Cerebellar cortex (tissue), 1 donor: ENCODE measurements around the gene GPBP1L1.
"Not testable (repeated sequence)": the region's sequence is repeated elsewhere in the genome, so short reads cannot be mapped to it uniquely, and the experiment has no call there.

Experiments used
- DNase-seq: peaks from one replicate; pipeline ENCODE4 v3.0.0-alpha.2; 2015; ENCODE audit warnings: low spot score

Gene GPBP1L1

GRCh38 chr1:45635211-45635610 lies 51.1 kb downstream of the GPBP1L1 start:
- no peak for DNase-seq

DNA sequence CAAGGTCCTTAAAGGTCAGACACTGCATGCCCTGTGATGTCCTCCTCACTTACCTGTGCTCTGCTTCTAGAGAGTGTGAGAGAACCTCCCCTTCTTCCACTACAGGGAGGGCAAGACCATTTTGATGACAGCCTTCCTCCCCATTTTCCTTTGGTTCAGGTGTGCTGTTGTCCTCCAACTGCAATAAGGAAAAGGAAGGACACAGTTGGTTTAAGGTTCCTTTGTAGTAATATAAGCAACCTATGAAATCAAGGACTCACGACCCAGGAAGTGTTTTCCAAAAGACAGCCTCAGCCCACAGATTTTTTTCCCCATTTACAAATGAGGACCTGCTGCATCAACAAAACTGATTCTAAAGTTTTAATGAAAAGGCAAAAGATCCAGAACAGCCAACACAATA lies 55.9 kb downstream of the GPBP1L1 start:
- no peak for DNase-seq

DNA sequence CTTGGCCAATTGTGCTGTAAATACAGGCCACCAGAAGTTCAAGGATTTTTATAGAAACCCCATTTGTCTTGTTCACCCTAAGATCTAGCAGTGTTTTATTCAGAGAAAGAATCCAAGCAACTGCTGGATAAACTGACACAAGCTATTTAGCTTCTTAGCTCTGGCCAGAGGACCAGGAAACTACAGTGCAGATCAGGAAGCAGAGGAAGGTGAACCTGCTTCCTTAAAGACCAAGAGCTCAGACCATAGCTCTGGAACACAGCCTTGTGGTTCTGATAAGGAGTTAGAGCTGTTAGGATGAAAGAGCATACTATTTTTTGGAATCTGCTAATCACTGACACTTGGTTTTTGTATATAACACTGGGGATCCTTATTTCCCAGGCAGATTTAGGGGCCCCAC lies 57.3 kb downstream of the GPBP1L1 start:
- DNase-seq, result no peak

DNA sequence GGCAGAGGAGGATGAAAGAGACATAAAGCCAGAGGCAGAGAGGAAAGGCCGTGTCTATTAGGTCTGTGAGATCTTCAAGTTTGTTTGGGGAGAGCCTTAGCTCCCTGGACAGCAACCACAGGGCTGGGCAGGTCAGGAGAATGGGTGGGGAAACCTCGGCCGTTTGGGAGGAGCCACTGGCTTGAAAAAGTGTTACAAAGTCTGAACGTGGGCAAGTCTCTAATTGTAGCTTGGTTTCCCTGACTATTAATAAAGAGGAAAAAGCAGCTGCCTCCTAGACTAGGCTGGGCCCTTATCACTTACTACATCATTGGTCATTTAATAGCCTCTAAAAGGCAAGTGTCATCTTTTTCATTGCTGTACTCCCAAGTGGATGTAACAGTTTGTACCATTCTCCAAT lies 62.4 kb downstream of the GPBP1L1 start, which contains the start of gene CCDC17:
CCDC17 (minus strand) TSS at position 83 of the 400 bp plus-strand sequence. CDS start 145 bp downstream, outside the sequence.
- no peak for DNase-seq

GRCh38 chr1:45622524-45623394 lies 63.6 kb downstream of the GPBP1L1 start:
- no peak for DNase-seq

GRCh38 chr1:45621895-45622523 lies 64.3 kb downstream of the GPBP1L1 start:
- DNase-seq, result no peak

DNA sequence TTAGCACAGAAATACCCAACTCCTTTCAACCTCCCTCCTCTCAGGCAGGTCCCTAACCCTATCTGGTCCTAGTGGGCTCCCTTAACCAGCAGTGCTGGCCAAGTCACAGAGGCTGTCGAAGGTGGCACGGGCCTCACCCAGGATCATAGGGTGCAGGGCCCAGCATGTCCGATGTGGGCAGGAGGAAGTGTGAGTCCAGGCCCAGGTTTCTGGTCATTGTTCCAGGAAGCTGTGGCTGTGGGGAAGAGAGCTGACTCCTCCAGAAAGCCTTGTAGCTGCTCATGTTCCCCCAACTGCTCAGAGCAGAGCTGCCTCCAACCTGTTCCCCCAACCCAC lies 64.9 kb downstream of the GPBP1L1 start:
- DNase-seq, result no peak

DNA sequence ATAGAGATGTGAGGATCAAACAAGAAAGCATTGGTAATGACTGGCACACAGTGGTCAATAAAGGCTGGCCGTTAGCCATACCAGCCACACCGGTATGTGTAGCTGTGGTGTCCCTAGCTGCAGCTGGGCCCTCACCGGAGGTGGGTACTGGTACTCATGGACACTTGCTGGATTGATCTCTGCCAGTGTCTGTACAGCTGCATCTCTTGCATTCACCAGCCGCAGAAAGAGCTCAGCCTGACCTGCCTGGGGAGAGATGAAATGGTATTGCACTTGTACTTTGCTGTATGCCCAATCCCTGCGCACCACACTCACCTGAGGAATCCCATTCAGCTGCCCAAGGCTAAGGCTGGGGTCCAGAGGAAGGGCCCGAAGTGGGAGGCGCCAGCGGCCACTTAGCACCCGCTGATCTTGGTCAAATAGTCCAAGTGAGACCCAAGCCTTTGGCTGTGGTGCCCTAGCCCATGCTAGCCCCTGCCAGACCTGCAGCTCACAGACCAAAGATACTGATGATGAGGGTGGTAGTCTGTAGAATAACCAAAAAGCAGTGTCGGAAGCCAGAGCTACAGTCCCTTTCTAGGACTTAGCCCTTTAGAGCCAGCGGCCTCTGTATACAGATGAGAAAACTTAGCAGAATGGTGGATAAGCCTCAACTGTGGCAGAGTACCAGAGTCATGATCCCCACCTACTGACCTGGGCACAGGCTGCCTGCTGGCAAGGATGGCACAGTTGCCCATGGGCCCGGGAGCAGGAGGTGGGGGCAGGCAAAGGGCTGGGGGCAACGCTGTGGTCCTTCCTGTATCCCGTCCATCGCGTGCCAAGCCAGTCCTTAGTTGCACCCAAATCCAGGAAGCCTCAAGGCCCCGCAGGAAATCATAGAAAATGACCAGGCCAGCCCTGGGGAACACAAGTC lies 65.5 kb downstream of the GPBP1L1 start:
- no peak for DNase-seq

DNA sequence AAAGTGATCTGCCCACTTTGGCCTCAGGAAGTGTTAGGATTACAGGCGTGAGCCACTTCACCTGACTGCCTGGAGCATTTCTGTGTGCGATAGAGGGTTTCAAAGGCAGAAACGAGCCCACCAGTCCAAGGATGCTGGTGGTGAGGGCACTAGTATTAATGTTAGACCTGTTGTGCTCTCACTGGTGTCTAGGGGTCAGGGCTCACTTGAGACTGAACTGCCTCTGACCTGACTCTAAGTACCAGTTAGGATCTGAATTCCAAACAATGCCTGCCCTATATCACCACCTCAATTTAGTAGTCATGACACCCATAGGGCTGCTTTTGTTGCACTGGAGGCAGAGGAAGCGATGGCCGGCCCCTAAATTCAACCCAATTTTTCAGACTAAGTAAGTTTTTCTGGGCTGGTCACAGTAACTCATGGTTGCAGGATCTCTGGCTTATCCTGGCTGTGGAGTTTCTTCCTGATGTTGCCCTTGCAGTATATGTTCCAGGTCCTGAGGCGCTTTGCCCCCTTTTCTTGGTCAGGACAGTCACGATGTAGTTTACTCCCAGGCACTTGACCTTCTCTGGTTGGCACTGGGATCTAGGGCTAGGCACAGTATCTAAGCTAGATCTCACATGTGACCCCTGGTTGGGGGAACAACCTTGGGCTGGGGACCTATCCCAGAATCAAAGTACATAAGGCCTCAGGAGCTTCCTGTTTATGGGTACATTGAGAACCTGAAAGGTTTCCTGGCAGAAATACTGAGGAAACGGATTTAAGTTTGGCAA lies 67.0 kb downstream of the GPBP1L1 start:
- DNase-seq, result no peak

- DNase-seq, result no peak
Measured at GRCh38 chr1:45617618-45618017, 68.7 kb downstream of the GPBP1L1 start.

DNA sequence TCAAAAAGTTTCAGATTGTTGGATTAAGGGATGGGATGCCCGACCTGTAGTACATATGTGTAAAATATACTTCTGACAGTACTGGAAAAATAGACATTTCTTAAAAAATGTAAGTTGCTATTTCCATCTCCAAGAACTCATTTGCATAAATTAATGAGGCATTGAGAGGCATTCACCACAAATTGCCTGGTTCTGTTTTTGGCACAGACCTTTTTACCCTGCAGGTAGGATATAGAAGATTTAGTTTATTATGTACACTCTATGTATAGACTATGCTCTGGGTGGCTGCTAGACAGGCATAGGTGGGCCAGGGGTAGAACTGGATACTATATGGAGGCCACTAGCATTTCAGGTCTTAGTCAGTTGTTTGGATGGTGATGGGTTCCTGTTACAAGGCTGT lies 70.4 kb downstream of the GPBP1L1 start:
- no peak for DNase-seq

DNA sequence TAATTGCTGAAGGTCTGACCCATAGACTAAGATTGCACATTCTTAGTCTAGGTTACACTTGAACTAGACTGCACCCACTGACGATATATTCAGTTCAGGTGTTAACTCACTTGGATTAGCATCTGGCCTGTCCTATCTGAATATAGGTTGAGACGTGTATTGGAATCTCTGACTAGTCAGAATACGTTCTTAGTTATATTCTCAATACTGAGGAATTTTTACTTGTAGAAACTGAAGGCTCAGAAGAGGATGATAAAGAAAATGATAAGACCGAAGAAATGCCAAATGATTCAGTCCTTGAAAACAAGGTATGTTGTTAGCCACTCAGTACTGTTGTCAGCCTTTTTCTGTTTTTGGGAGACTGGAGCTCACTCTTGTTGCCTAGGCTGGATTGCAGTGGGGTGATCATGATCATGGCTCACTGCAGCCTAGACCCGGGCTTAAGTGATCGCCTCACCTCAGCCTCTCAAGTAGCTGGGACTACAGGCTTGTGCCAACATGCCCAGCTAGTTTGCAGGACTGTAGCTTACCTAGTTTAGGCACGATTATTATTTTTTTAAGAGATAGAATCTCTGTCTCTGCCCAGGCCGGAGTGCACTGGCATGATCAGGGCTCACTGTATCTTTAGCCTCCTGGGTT lies 73.3 kb downstream of the GPBP1L1 start:
- DNase-seq, result no peak

- DNase-seq, result no peak
Measured at GRCh38 chr1:45610589-45611226, 75.6 kb downstream of the GPBP1L1 start.

- no peak for DNase-seq
Measured at GRCh38 chr1:45608175-45609156, 77.9 kb downstream of the GPBP1L1 start.

DNA sequence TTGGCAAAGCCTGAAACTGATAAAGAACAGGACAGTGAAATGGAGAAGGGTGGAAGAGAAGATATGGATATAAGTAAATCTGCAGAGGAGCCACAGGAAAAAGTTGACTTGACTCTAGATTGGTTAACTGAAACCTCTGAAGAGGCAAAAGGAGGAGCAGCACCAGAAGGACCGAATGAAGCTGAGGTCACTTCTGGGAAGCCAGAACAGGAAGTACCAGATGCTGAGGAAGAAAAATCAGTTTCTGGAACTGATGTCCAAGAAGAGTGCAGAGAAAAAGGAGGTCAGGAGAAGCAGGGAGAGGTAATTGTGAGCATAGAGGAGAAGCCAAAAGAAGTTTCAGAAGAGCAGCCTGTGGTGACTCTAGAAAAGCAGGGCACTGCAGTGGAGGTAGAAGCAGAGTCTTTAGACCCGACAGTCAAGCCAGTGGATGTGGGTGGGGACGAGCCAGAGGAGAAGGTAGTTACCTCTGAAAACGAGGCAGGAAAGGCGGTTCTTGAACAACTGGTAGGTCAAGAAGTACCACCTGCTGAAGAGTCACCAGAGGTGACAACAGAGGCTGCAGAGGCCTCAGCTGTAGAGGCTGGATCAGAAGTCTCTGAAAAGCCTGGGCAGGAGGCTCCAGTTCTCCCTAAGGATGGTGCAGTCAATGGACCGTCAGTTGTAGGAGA lies 78.8 kb downstream of the GPBP1L1 start:
- no peak for DNase-seq

- no peak for DNase-seq
Measured at GRCh38 chr1:45604239-45604638, 82.1 kb downstream of the GPBP1L1 start.

- not testable (repeated sequence) for DNase-seq
Measured at GRCh38 chr1:45596765-45597164, 89.6 kb downstream of the GPBP1L1 start.

GRCh38 chr1:45594412-45594811 lies 91.9 kb downstream of the GPBP1L1 start:
- DNase-seq, result no peak

GRCh38 chr1:45589861-45590260 lies 96.5 kb downstream of the GPBP1L1 start:
- DNase-seq, result no peak
